Spleen (tissue), 11 donors: ENCODE results near the gene PAK1. TPM values are rescaled to one million over a fixed set of nuclear protein-coding genes. Genes with fewer than 3 reads are reported as not detected.

Experiments used
- DNase-seq: peaks from one replicate; pipeline ENCODE4 v3.0.0-alpha.2; 2020
- H3K27ac ChIP-seq, 8 donors: fragments of 200-600 bp; sonication (generic) in 7 of 8; 1 replicate in 4 of 8; 2 replicates in 4 of 8; pipeline versions ENCODE4 v1.5.0 to v1.8.0; 2016 to 2021; ENCODE audit warnings: inconsistent platforms in 4 of 8, mild to moderate bottlenecking in 4 of 8, moderate library complexity in 1 of 8
- H3K27me3 ChIP-seq, 7 donors: fragments of 200-600 bp; sonication (generic) in 6 of 7; replicated peaks in 1 of 7; 1 replicate in 4 of 7; 2 replicates in 3 of 7; pipeline versions ENCODE4 v1.5.0 to v1.8.0; 2016 to 2021; ENCODE audit warnings: inconsistent platforms in 3 of 7, mild to moderate bottlenecking in 1 of 7
- H3K36me3 ChIP-seq, 6 donors: fragments of 200-600 bp; sonication (generic) in 5 of 6; 1 replicate in 4 of 6; 2 replicates in 2 of 6; pipeline versions ENCODE4 v1.5.0 to v1.8.0; 2016 to 2021; ENCODE audit warnings: inconsistent platforms in 2 of 6
- H3K4me1 ChIP-seq, 6 donors: fragments of 200-600 bp; sonication (generic) in 5 of 6; 1 replicate in 3 of 6; 2 replicates in 3 of 6; pipeline versions ENCODE4 v1.5.0 to v1.8.0; 2016 to 2021; ENCODE audit warnings: inconsistent platforms in 3 of 6
- H3K4me3 ChIP-seq, 8 donors: fragments of 200-600 bp; sonication (generic) in 7 of 8; 1 replicate in 4 of 8; 2 replicates in 4 of 8; pipeline versions ENCODE4 v1.5.0 to v1.8.0; 2016 to 2021; ENCODE audit warnings: inconsistent platforms in 4 of 8, mild to moderate bottlenecking in 4 of 8, moderate library complexity in 2 of 8
- H3K9me3 ChIP-seq, 8 donors: fragments of 200-600 bp; sonication (generic) in 7 of 8; 1 replicate in 4 of 8; 2 replicates in 4 of 8; pipeline versions ENCODE4 v1.5.0 to v1.8.0; 2016 to 2021; ENCODE audit warnings: inconsistent platforms in 4 of 8
- POLR2A ChIP-seq, 3 donors: fragments of 450-650 bp; IDR thresholded peaks; one replicate each; pipeline ENCODE4 v1.5.1; 2017; ENCODE audit warnings: antibody characterized with exemption in 3 of 3, mild to moderate bottlenecking in 1 of 3
- POLR2AphosphoS5 ChIP-seq, 3 donors: sonication (generic); formaldehyde crosslinking; IDR thresholded peaks; one replicate each; pipeline ENCODE4 v1.5.1; 2017; ENCODE audit warnings: antibody characterized with exemption in 3 of 3
- WGBS, 5 donors: extraction: QIAGEN DNeasy Blood & Tissue Kit in 3 of 5; methylation state at CpG; one replicate each; pipeline versions ENCODE4 v1.1.5 to v1.1.7; 2013 to 2018; 5-methylcytosine and 5-hydroxymethylcytosine counted together
- intact Hi-C: fragments of 100-400 bp; cut with DNase I; formaldehyde crosslinking; loops from one replicate; pipeline ENCODE4 v1.15.0; 2023; ENCODE audit warnings: low total_unique reads
- polyA plus RNA-seq, 3 donors: library from polyadenylated mRNA; stranded (reverse); fragments of 200-250 nt; gene quantifications; one replicate each; pipeline ENCODE4 v1.2.1, GENCODE V29; 2013
- total RNA-seq, 7 donors: library from RNA; depleted of rRNA in 3 of 7; stranded (reverse); fragments of >200 nt in 3 of 7; fragmentation: NEBNext Ultra II Directional in 4 of 7; extraction: Animal tissue kit (Norgen Biotek cat#: 25700) in 4 of 7; gene quantifications; one replicate each; pipeline versions ENCODE4 v1.1.0 to v1.2.1, GENCODE V29; 2016 to 2021
- TF ChIP-seq, protein P1 (sequence below), 11 experiments: fragments of 200-600 bp in 7 of 11; fragments of 450-650 bp in 4 of 11; sonication (generic) in 4 of 11; IDR thresholded peaks in 8 of 11; conservative IDR thresholded peaks in 3 of 11; 1 replicate in 7 of 11; 2 replicates in 4 of 11; pipeline versions ENCODE4 v1.4.0 to v1.8.0; 2016 to 2021; ENCODE audit warnings: antibody characterized with exemption in 11 of 11, inconsistent platforms in 4 of 11, mild to moderate bottlenecking in 1 of 11
- donor health status: healthy with polysubstance abuse.
- donor health status: DM: no; HTN: no; CAD: no; lungs with moderate emphysema.
- donor health status: DM: no; HTN: no; CAD: no.
- donor health status: Bipolar disorder and iron deficiency.
- donor health status: healthy.
- donor health status: DM: no; HTN: no; CAD: no.
- donor health status: DM: yes; HTN: yes; CAD: no.

The PAK1 gene
- total and polyA plus RNA-seq, 10 donors, result 9.3 to 76.5 (median 37.5) TPM

DNA sequence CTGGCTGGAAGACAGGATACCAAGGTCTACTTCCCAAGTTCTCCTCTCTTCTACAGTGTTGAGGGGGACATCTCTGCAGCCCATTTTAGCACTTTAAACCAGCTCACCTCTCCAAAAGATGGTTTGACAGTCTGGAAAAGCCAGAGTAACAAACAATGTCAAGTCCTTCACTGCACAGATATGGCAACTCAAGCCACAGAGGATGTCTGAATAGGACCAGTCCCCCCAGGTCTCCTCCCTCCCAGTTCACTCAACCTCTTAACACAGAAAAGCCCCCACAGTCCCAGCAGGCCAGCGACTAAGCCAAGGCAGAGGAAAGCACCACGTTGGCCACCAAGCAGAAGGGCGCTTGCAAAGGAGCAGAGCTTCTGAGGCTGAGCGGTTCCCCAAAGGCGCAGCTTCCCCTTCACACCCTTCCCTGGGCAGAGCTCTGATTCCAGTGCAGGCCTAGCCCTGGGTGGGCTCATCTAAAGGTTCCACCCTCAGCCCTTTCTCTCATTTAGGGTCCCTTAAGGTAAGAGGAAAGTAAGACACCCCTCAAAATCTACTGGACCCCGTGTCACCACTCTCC is 62.7 kb downstream of the PAK1 start:
- peak overlapping the region; percentile 48 to 78 (median 54) for H3K4me3 ChIP-seq
- H3K27me3 ChIP-seq, result no peaks in the 10 kb centered on the region
- TF ChIP-seq POLR2AphosphoS5 (IDR thresholded peaks at IDR 0.05), result no peak
- no peaks in the 10 kb centered on the region for H3K9me3 ChIP-seq
- H3K4me1 ChIP-seq, result peaks cover 6 to 67% (median 41%) of the 10 kb centered on the region in 6 donors
- peak; percentile 88 for DNase-seq
- intact Hi-C loops, result no loop called here
- H3K27ac ChIP-seq, result peak overlapping the region in 7 of 8 donors; percentile 49 to 91 (median 82)
- H3K36me3 ChIP-seq, result no peaks in the 10 kb centered on the region
- 0 to 38% (median 32%) methylated on average over 4 to 6 of the region's 6 CpGs for WGBS, 5 donors

DNA sequence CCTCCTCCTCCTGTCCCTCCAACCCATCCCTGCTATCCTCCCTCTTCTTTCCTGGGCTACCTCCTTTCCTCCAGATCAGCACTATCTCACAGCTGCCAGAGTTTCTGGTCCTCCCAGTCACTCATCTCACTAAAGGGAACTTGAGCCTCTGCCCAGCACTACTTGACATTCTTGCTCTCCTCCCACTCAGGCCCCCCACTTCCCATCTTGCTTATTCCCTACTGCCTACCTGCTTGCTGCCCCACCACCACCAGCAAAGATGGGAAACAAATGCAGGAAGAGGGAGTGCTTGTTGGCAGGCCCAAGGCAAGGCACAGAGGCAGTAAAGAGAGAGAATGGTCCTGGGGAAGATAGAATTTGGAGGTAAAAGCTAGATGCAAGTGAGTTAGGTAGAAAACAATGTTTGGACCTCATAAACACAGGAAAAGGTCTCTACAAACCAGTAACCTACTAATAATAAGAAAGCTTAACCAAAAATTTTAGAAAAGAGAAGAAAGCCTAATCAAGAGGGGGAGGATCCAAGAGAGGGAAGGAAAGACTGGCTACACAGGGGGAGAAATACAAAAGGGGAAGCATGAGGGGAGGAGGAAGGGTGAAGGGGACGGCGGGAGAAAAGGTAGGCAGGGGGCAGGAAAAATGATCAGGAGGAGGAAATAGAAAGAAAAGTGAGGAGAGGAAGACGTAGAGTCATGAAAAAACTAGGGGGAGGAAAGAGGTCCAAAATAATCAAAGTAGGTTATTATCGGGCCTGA is 63.6 kb downstream of the PAK1 start:
- Histone ChIP-seq H3K27me3 (no peaks in the 10 kb centered on the region), H3K9me3 (no peaks in the 10 kb centered on the region), H3K4me3 (peak overlapping the region in 6 of 8 donors; percentile 48 to 78 (median 56)), H3K27ac (peak overlapping the region in 6 of 8 donors; percentile 79 to 91 (median 82)), H3K4me1 (peaks cover 6 to 75% (median 41%) of the 10 kb centered on the region in 6 donors), H3K36me3 (no peaks in the 10 kb centered on the region)
- no peak for DNase-seq
- TF ChIP-seq POLR2A (IDR thresholded peaks at IDR 0.05), result no peak
- no peak for TF ChIP-seq POLR2AphosphoS5 (IDR thresholded peaks at IDR 0.05)
- TF ChIP-seq, protein P1, sequence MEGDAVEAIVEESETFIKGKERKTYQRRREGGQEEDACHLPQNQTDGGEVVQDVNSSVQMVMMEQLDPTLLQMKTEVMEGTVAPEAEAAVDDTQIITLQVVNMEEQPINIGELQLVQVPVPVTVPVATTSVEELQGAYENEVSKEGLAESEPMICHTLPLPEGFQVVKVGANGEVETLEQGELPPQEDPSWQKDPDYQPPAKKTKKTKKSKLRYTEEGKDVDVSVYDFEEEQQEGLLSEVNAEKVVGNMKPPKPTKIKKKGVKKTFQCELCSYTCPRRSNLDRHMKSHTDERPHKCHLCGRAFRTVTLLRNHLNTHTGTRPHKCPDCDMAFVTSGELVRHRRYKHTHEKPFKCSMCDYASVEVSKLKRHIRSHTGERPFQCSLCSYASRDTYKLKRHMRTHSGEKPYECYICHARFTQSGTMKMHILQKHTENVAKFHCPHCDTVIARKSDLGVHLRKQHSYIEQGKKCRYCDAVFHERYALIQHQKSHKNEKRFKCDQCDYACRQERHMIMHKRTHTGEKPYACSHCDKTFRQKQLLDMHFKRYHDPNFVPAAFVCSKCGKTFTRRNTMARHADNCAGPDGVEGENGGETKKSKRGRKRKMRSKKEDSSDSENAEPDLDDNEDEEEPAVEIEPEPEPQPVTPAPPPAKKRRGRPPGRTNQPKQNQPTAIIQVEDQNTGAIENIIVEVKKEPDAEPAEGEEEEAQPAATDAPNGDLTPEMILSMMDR (IDR thresholded peaks at IDR 0.05 in 8 of 11, conservative IDR thresholded peaks at IDR 0.05 in 3 of 11), result no peak
- intact Hi-C loops, result no loop called here
- WGBS, 5 donors, result 50 to 65% (median 60%) methylated on average over 4 of the region's 4 CpGs

DNA sequence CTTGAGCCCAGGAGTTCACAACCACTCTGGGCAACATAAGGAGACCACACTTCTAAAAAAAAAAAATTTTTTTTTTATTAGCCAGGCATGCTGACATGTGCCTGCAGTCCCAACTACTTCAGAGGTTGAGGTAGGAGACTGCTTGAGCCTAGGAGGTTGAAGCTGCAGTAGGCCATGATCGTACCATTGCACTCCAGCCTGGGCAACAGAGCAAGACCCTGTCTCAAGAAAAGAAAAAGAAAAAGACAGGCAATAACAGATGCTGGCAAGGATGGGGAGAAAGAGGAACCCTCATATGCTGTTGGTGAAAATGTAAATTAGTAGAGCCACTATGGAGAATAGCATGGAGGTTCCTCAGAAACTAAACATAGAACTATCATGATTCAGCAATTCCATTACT is 64.8 kb downstream of the PAK1 start:
- DNase-seq, result no peak
- Histone ChIP-seq H3K9me3 (no peaks in the 10 kb centered on the region), H3K4me3 (no peak overlapping the region), H3K36me3 (no peaks in the 10 kb centered on the region), H3K27me3 (no peaks in the 10 kb centered on the region), H3K27ac (peak overlapping the region in 2 of 8 donors; percentile 7 to 91), H3K4me1 (peaks cover 6 to 83% (median 41%) of the 10 kb centered on the region in 6 donors)
- no peak for TF ChIP-seq POLR2A (IDR thresholded peaks at IDR 0.05)
- TF ChIP-seq, protein P1 (IDR thresholded peaks at IDR 0.05 in 8 of 11, conservative IDR thresholded peaks at IDR 0.05 in 3 of 11), result no peak
- no peak for TF ChIP-seq POLR2AphosphoS5 (IDR thresholded peaks at IDR 0.05)
- intact Hi-C loops, result no loop called here
- 93 to 100% (median 96%) methylated on average over 1 of the region's 1 CpG for WGBS, 5 donors

DNA sequence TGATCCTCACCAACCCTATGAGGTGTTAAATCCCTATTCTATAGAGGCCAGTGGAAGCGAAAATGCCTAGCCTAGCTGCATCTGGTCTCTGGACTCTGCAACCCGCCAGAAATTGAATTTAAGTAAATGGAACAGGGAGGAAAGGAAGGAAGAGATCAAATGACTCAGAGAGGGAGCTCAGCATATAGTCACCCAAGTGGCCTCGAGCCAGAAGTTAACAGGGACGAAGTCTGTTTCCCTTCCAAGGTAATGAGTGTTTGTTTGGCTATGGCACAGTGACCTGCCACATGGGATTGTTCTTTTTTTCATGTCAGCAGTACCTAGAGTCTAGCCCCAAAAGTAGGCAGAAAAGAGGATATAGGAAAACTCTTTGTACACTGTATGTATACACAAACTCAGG is 66.3 kb downstream of the PAK1 start:
- 22 to 33% (median 31%) methylated on average over 4 of the region's 4 CpGs for WGBS, 5 donors
- DNase-seq, result no peak
- H3K27ac ChIP-seq, result peak overlapping the region in 1 of 8 donors; percentile 15
- intact Hi-C loops, result no loop called here
- TF ChIP-seq POLR2AphosphoS5 (IDR thresholded peaks at IDR 0.05), result peak in 1 of 3 donors; percentile 13
- TF ChIP-seq, protein P1 (IDR thresholded peaks at IDR 0.05 in 8 of 11, conservative IDR thresholded peaks at IDR 0.05 in 3 of 11), result no peak
- H3K27me3 ChIP-seq, result no peaks in the 10 kb centered on the region
- no peak overlapping the region for H3K4me3 ChIP-seq
- peaks cover 6 to 83% (median 41%) of the 10 kb centered on the region in 6 donors for H3K4me1 ChIP-seq
- no peaks in the 10 kb centered on the region for H3K9me3 ChIP-seq
- no peaks in the 10 kb centered on the region for H3K36me3 ChIP-seq
